ENCODE data around the gene ETV4.
A peak's percentile ranks its signal among the peaks of the same experiment; 100 is the strongest.

Gene ETV4

GRCh38 chr17:43558805-43559160, 12.6 kb upstream of the ETV4 start:
- no peaks in the 10 kb centered on the region for H3K9me3 ChIP-seq (ENCODE audit: control insufficient read depth, low read length)
- H3K36me3 ChIP-seq (ENCODE audit: control insufficient read depth, insufficient read depth, low read length): no peaks in the 10 kb centered on the region

GRCh38 chr17:43556292-43556691, 10.2 kb upstream of the ETV4 start:
- Histone ChIP-seq H3K4me3 (ENCODE audit: insufficient read depth, low read depth, low read length, poor library complexity, severe bottlenecking) (no peak overlapping the region), H3K4me1 (ENCODE audit: control insufficient read depth, insufficient read depth, low read length, poor library complexity, severe bottlenecking) (no peaks in the 10 kb centered on the region), H3K9me3 (ENCODE audit: control insufficient read depth, low read length) (no peaks in the 10 kb centered on the region), H3K36me3 (ENCODE audit: control insufficient read depth, insufficient read depth, low read length) (no peaks in the 10 kb centered on the region), H3K27me3 (replicated peaks; ENCODE audit: control insufficient read depth, insufficient read depth, low read length, poor library complexity, severe bottlenecking) (peaks cover 5% of the 10 kb centered on the region), H3K27ac (ENCODE audit: insufficient read depth, low read length, poor library complexity, severe bottlenecking) (no peak overlapping the region)
- DNase-seq: no peak

More at GRCh38 chr17:43558805-43559160, 12.6 kb upstream of the ETV4 start:
- no peak for DNase-seq
- Histone ChIP-seq H3K27ac (ENCODE audit: insufficient read depth, low read length, poor library complexity, severe bottlenecking) (no peak overlapping the region), H3K27me3 (replicated peaks; ENCODE audit: control insufficient read depth, insufficient read depth, low read length, poor library complexity, severe bottlenecking) (no peaks in the 10 kb centered on the region), H3K4me3 (ENCODE audit: insufficient read depth, low read depth, low read length, poor library complexity, severe bottlenecking) (no peak overlapping the region), H3K4me1 (ENCODE audit: control insufficient read depth, insufficient read depth, low read length, poor library complexity, severe bottlenecking) (no peaks in the 10 kb centered on the region)

- no peaks in the 10 kb centered on the region for H3K4me1 ChIP-seq (ENCODE audit: control insufficient read depth, insufficient read depth, low read length, poor library complexity, severe bottlenecking)
- no peaks in the 10 kb centered on the region for H3K36me3 ChIP-seq (ENCODE audit: control insufficient read depth, insufficient read depth, low read length)
- H3K4me3 ChIP-seq (ENCODE audit: insufficient read depth, low read depth, low read length, poor library complexity, severe bottlenecking): no peak overlapping the region
- peaks cover 11% of the 10 kb centered on the region for H3K27me3 ChIP-seq (replicated peaks; ENCODE audit: control insufficient read depth, insufficient read depth, low read length, poor library complexity, severe bottlenecking)
- no peaks in the 10 kb centered on the region for H3K9me3 ChIP-seq (ENCODE audit: control insufficient read depth, low read length)
- DNase-seq: no peak
- no peak overlapping the region for H3K27ac ChIP-seq (ENCODE audit: insufficient read depth, low read length, poor library complexity, severe bottlenecking)
Measured at GRCh38 chr17:43554857-43555256, 8.7 kb upstream of the ETV4 start.

GRCh38 chr17:43553573-43553972, 7.4 kb upstream of the ETV4 start:
- H3K27me3 ChIP-seq (replicated peaks; ENCODE audit: control insufficient read depth, insufficient read depth, low read length, poor library complexity, severe bottlenecking): peaks cover 15% of the 10 kb centered on the region
- H3K9me3 ChIP-seq (ENCODE audit: control insufficient read depth, low read length): no peaks in the 10 kb centered on the region
- no peak overlapping the region for H3K4me3 ChIP-seq (ENCODE audit: insufficient read depth, low read depth, low read length, poor library complexity, severe bottlenecking)
- H3K4me1 ChIP-seq (ENCODE audit: control insufficient read depth, insufficient read depth, low read length, poor library complexity, severe bottlenecking): no peaks in the 10 kb centered on the region
- no peaks in the 10 kb centered on the region for H3K36me3 ChIP-seq (ENCODE audit: control insufficient read depth, insufficient read depth, low read length)
- no peak for DNase-seq
- H3K27ac ChIP-seq (ENCODE audit: insufficient read depth, low read length, poor library complexity, severe bottlenecking): no peak overlapping the region

- DNase-seq: no peak
- H3K9me3 ChIP-seq (ENCODE audit: control insufficient read depth, low read length): no peaks in the 10 kb centered on the region
- H3K4me1 ChIP-seq (ENCODE audit: control insufficient read depth, insufficient read depth, low read length, poor library complexity, severe bottlenecking): peaks cover under 1% of the 10 kb centered on the region
- no peaks in the 10 kb centered on the region for H3K36me3 ChIP-seq (ENCODE audit: control insufficient read depth, insufficient read depth, low read length)
- peaks cover 24% of the 10 kb centered on the region for H3K27me3 ChIP-seq (replicated peaks; ENCODE audit: control insufficient read depth, insufficient read depth, low read length, poor library complexity, severe bottlenecking)
- H3K4me3 ChIP-seq (ENCODE audit: insufficient read depth, low read depth, low read length, poor library complexity, severe bottlenecking): no peak overlapping the region
- no peak overlapping the region for H3K27ac ChIP-seq (ENCODE audit: insufficient read depth, low read length, poor library complexity, severe bottlenecking)
Measured at GRCh38 chr17:43552229-43552837, 6.2 kb upstream of the ETV4 start.

- Histone ChIP-seq H3K27me3 (replicated peaks; ENCODE audit: control insufficient read depth, insufficient read depth, low read length, poor library complexity, severe bottlenecking) (peaks cover 38% of the 10 kb centered on the region), H3K4me1 (ENCODE audit: control insufficient read depth, insufficient read depth, low read length, poor library complexity, severe bottlenecking) (peaks cover 13% of the 10 kb centered on the region), H3K27ac (ENCODE audit: insufficient read depth, low read length, poor library complexity, severe bottlenecking) (no peak overlapping the region), H3K4me3 (ENCODE audit: insufficient read depth, low read depth, low read length, poor library complexity, severe bottlenecking) (no peak overlapping the region), H3K9me3 (ENCODE audit: control insufficient read depth, low read length) (no peaks in the 10 kb centered on the region), H3K36me3 (ENCODE audit: control insufficient read depth, insufficient read depth, low read length) (no peaks in the 10 kb centered on the region)
- DNase-seq: no peak
Measured at GRCh38 chr17:43550754-43551153, 4.6 kb upstream of the ETV4 start.

GRCh38 chr17:43549496-43549895, 3.4 kb upstream of the ETV4 start:
- Histone ChIP-seq H3K36me3 (ENCODE audit: control insufficient read depth, insufficient read depth, low read length) (no peaks in the 10 kb centered on the region), H3K9me3 (ENCODE audit: control insufficient read depth, low read length) (no peaks in the 10 kb centered on the region), H3K4me1 (ENCODE audit: control insufficient read depth, insufficient read depth, low read length, poor library complexity, severe bottlenecking) (peaks cover 20% of the 10 kb centered on the region), H3K4me3 (ENCODE audit: insufficient read depth, low read depth, low read length, poor library complexity, severe bottlenecking) (no peak overlapping the region), H3K27ac (ENCODE audit: insufficient read depth, low read length, poor library complexity, severe bottlenecking) (no peak overlapping the region), H3K27me3 (replicated peaks; ENCODE audit: control insufficient read depth, insufficient read depth, low read length, poor library complexity, severe bottlenecking) (peaks cover 46% of the 10 kb centered on the region)
- DNase-seq: no peak

GRCh38 chr17:43548689-43549379, 2.7 kb upstream of the ETV4 start:
- Histone ChIP-seq H3K27me3 (replicated peaks; ENCODE audit: control insufficient read depth, insufficient read depth, low read length, poor library complexity, severe bottlenecking) (peaks cover 48% of the 10 kb centered on the region), H3K4me1 (ENCODE audit: control insufficient read depth, insufficient read depth, low read length, poor library complexity, severe bottlenecking) (peaks cover 20% of the 10 kb centered on the region), H3K36me3 (ENCODE audit: control insufficient read depth, insufficient read depth, low read length) (no peaks in the 10 kb centered on the region), H3K4me3 (ENCODE audit: insufficient read depth, low read depth, low read length, poor library complexity, severe bottlenecking) (no peak overlapping the region), H3K9me3 (ENCODE audit: control insufficient read depth, low read length) (no peaks in the 10 kb centered on the region), H3K27ac (ENCODE audit: insufficient read depth, low read length, poor library complexity, severe bottlenecking) (no peak overlapping the region)
- no peak for DNase-seq

GRCh38 chr17:43547659-43548256, 1.6 kb upstream of the ETV4 start:
- no peak overlapping the region for H3K4me3 ChIP-seq (ENCODE audit: insufficient read depth, low read depth, low read length, poor library complexity, severe bottlenecking)
- peaks cover 48% of the 10 kb centered on the region for H3K27me3 ChIP-seq (replicated peaks; ENCODE audit: control insufficient read depth, insufficient read depth, low read length, poor library complexity, severe bottlenecking)
- no peak overlapping the region for H3K27ac ChIP-seq (ENCODE audit: insufficient read depth, low read length, poor library complexity, severe bottlenecking)
- H3K36me3 ChIP-seq (ENCODE audit: control insufficient read depth, insufficient read depth, low read length): no peaks in the 10 kb centered on the region
- DNase-seq: no peak
- no peaks in the 10 kb centered on the region for H3K9me3 ChIP-seq (ENCODE audit: control insufficient read depth, low read length)
- peaks cover 20% of the 10 kb centered on the region for H3K4me1 ChIP-seq (ENCODE audit: control insufficient read depth, insufficient read depth, low read length, poor library complexity, severe bottlenecking)

GRCh38 chr17:43547189-43547550, 1.0 kb upstream of the ETV4 start:
- no peak for DNase-seq

More at GRCh38 chr17:43547189-43547550, 1.0 kb upstream of the ETV4 start:
- H3K9me3 ChIP-seq (ENCODE audit: control insufficient read depth, low read length): no peaks in the 10 kb centered on the region
- H3K36me3 ChIP-seq (ENCODE audit: control insufficient read depth, insufficient read depth, low read length): no peaks in the 10 kb centered on the region
- H3K4me3 ChIP-seq (ENCODE audit: insufficient read depth, low read depth, low read length, poor library complexity, severe bottlenecking): peak overlapping the region; percentile 57
- no peak overlapping the region for H3K27ac ChIP-seq (ENCODE audit: insufficient read depth, low read length, poor library complexity, severe bottlenecking)
- H3K27me3 ChIP-seq (replicated peaks; ENCODE audit: control insufficient read depth, insufficient read depth, low read length, poor library complexity, severe bottlenecking): peaks cover 46% of the 10 kb centered on the region
- peaks cover 20% of the 10 kb centered on the region for H3K4me1 ChIP-seq (ENCODE audit: control insufficient read depth, insufficient read depth, low read length, poor library complexity, severe bottlenecking)

Measured in effector memory CD4-positive, alpha-beta T cell (primary cell).